NCI-H2107 treated with DMSO at 0.1 percent for 48 hours (cell line): ENCODE results near the gene NAT10.

Experiments used
- DNase-seq: peaks from one replicate; lab custom pipeline; 2025; ENCODE audit not compliant: unreplicated experiment; lab: John Stamatoyannopoulos, UW

NAT10 gene

DNA sequence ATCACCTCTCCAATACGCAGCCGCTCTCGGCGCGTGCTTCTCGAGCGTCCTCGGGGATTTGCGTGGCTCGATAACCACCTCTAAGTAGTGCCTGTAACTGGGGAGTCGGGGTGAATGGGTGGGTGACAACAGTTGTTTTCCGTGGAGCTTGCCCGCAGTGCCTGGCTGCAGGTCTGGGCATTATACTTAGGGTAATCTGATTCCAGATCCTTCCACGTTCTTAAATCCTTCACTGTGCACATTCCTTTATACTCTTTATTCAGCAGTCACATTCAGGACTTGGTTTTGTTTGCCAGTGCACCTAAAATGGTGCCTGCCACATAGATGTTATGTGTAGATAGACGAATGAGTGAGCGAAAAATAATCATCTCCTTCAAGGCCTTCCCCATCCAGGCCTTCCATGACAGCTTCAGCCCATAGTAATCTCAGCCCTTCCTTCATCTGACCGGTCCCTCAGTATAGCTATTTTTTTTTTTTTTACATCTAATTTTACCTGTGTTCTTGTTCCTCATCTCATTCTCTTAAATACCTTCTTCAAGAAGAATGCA, 602 bp downstream of the NAT10 start:
- no peak for DNase-seq

DNA sequence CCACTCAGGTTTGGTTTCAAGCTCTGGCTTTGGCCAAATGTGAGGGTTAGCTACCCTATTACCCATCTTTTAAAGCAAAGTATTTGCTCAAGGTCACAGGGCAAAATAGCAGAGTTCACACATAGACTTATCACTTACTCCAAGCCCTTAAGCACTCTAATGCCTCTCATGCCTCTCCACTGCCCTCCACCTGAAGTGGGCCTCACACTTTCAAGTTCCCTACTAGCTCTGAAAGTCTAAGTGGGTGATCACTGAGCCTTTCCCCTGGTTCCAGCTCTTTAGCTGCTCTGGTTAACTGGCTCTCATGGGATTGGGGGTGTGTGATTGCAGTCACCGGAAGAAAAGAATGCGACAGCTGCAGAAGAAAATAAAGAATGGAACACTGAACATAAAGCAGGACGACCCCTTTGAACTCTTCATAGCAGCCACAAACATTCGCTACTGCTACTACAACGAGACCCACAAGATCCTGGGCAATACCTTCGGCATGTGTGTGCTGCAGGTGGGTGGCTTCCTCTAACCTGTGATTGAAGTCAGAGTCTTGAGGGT, 6.4 kb downstream of the NAT10 start:
- no peak for DNase-seq

DNA sequence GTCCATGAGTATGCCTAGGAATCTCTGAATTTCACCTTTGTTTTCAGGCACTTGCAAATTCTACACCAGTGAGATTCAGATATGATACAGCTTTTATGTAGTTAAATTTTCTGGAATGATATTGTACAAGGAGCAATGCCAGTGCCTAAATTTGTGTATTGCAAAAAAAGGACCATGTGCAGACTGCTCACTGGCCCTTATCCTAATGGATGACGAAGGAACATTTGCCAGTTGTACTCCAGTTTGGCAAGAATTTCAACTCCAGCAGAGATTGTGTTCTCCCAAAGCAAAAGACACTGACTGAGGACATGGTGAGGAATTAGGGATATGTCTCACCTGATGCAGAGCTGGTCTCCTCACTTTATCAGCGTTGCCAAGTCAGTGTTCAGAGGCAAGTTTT, 8.6 kb downstream of the NAT10 start:
- DNase-seq: no peak

DNA sequence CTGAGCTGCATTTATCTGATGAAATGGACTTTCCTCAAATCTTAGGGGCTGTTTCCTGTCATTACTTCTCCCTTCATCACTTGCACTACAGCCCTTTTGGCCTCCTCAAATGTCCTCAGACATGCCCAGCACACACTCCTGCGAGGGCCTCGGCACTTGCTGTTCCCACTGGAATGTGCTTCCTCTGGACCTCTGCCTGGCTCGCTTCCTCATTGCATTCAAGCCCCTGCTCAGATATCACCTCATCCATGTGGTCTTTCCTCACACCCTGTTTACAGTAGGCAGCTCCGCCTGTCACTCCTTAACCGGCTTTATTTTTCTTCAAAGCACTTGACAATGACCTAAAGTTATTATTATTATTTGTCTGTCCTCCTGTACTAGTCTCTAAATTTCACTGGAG, 9.0 kb downstream of the NAT10 start:
- no peak for DNase-seq

DNA sequence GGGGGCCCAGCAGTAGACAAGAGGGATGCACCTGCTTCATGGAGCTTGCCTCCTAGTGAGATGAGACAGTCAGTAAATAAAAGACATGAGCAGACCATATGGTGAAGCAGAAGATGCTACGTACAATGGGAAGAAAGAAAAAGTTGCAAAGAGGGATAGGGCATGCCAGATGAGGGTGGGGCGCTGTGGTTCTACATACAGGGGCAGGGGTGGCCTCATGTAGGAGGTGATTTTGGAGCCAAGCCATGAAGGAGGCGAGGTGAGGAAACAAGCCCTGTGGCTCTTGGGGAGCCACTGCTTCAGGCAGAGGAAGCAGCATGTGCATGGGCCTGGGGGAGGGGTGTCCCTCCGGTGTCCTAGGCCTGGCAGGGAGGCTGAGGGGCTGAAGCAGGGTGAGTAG, 15.2 kb downstream of the NAT10 start:
- no peak for DNase-seq

DNA sequence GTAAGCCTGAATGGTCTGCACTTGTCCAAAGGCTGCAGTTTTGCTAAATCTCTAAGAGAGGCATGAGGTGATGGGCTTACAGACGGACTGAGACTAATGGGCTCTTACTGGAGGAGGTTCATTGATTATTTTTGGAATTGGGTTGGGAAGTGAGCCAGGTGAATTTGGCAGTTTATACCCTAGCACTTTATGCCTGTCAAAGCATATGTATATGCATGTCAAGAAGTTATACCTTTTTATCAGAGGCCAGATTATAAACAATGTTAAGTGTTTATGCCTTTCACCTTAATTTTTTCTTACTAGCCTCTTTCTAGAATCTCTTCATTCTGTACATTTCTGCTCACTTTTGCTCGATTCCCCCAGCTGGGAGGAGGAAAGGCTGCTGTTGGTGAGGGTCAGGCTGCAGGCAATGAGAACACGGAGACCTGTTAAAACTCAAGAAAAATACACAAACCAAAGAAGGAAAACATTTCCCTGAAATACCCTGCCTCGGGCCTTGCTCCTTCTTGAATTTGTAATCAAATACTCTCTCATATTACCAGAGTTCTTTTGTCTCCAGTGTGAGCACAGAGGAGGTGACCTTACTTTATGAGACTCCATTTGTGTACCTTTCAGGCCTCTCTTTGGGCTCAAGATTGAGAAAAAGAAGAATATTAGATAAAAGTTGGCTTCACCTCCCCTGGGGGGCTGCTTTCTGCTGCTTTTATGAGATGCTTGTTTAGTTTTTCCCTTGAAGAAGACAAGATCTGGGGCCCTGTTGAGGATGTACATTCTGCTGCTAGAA, 19.6 kb downstream of the NAT10 start:
- no peak for DNase-seq

DNA sequence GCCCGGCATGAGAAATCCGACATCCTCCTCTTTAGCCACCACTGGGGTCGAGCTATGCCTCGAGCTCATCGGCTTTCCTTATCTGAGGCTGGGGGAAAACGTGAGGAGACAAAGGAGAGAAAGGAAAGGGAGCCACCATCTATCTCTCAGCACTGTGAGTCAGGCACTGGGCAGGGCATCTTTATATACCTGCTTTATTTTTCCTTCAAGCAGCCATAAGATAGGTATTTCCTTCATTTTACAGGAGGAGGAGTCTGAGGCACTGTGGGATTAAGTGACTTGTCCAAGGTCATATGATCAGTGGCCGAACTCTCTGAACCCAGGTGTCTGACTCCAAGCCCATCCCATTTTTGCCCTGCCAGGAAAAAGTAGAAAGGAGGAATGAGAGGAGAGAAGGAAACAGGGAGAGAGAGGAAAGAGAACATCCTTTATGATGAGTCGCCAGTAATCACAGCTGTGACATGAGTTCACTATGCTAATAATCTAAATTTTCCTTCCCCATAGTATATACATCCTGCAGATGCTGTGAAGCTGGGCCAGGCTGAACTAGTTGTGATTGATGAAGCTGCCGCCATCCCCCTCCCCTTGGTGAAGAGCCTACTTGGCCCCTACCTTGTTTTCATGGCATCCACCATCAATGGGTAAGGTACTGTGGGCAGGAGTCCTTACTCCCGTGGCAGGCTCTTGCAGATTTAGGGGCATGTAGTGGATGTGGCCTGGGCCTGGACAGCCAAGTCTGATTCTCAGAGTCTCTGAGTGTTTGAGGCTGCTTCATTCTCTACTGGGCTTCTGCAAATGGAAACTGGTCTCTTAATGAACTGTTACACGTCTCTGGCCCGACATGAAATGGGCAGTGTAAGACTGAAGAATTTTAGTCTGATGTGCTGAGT, 21.8 kb downstream of the NAT10 start:
- DNase-seq: no peak

DNA sequence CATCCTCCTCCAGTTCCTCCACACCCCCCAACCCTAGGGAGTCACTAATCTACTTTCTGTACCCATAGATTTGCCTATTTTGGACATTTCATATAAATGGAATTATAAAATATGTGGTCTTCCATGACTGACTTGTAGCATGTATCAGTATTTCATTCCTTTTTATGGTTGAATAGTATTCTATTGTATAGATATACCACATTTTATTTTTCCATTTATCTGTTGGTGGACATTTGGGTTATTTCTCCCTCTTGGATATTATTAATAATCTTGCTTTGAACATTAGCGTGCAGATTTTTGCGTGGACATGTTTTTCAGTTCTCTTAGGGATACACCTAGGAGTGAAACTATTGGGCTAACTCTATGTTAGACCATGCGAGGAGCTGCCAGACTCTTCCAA, 23.4 kb downstream of the NAT10 start:
- DNase-seq: no peak

DNA sequence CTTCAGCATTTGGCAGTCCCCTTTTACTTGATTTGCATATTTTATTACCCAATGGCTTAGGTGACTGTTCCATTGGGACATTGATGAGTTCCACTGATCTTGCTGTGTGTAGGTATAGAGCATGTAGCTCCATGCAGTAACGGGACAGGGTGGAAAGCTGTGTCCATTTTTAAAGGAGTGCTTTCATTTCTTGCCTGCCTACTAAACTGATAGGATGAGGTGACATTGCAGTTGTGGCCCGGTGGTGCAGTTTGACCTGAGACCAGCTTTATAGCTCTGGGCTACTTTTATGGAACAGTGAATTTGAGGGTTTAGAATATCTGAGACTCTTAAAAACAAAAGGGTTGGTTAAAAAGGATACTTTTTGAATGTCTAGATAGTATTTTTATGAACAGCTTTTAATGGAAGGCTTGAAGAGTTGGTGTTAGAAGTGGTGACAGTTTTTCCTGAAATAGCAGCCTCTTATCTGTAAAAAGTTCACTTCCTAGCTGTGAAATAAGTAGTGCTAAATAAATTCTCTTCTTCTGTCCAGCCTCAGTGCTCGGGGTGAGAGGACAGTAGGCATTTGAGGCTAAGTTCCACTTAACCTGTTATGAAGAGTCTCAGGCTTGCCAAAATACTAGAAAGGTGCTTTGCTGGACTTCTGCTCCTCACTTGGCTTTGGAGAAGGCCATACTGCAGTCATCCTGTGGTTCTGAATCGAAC, 27.0 kb downstream of the NAT10 start:
- DNase-seq: no peak

DNA sequence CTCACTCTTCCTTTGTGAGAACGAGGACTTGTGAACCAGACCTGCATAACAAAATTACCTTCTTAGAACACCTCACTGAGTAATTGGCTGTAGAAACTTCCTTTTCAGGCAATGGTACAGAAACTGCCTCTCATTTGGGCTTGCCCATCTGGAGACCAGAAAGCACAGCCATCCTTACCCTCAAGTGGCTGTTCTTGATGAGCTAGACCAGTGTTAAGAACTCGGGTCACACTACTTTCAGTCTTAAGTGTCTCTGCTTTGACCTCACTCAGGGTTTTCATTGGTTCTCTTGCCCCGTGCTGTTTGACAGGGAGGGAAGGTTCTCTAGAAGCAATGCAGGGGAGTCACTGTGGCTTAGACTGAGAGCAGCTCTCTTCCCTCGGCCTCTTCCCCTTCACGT, 29.3 kb downstream of the NAT10 start:
- no peak for DNase-seq

DNA sequence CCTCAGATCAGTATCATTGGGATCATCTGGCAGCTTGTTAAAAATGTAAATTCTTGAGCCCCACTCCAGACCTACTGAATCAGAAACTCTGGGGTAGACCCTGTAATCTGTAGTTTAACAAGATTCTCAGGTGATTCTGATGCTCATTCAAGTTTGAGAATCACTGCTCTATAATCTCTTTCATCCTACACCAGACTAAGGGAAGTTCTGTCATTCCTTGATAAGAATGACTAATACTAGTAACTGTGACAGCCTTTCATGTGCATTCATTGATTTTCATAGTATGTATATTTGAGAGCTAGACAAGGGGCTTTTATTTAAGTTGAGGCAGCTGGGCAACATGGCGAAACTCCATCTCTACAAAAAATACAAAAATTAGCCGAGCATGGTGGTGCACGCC, 30.0 kb downstream of the NAT10 start:
- DNase-seq: no peak

DNA sequence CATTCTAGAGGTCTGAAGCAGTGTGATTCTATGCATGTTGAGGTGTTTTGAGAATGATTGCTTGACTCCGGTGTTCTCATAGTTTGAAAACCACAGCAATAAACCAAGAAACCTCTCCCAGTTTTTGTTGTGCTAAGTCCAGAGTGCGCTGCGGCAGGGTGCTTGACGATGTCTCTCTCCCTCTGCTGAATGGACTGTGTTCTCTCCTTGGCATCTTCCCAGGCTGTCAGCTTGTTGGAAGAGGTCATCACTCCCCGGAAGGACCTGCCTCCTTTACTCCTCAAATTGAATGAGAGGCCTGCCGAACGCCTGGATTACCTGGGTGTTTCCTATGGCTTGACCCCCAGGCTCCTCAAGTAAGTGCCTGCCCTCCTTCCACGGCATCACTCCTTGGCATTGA, 31.0 kb downstream of the NAT10 start:
- no peak for DNase-seq

DNA sequence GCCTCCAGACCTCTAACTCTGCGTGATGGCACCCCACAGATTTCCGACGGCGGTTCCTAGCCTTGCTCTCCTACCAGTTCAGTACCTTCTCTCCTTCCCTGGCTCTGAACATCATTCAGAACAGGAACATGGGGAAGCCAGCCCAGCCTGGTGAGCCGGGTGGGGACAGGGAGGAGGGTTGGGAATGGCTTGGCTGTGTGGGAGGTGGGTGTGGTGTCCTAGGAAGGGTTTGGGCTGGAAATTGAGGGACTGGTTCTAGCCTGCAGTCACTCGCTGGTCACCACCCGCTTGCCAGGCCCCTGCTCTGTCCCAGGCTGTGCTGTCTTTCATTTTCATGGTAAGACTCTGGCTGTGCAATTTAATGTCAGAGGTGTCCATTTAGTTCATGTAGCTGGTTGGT, 33.9 kb downstream of the NAT10 start:
- no peak for DNase-seq

DNA sequence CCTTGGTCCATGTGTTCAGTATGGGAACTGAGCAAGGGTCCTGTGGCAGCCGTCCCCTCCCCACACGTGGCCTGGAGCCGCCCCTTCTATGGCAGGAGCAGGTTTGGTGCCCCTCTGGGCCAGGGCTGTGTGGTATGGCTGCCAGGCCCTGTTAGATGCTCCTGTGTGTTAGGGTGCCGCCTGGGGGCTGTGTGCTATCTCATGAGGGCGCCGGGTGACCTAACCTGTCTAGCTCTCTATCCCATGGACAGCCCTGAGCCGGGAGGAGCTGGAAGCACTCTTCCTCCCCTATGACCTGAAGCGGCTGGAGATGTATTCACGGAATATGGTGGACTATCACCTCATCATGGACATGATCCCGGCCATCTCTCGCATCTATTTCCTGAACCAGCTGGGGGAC, 34.7 kb downstream of the NAT10 start:
- no peak for DNase-seq

DNA sequence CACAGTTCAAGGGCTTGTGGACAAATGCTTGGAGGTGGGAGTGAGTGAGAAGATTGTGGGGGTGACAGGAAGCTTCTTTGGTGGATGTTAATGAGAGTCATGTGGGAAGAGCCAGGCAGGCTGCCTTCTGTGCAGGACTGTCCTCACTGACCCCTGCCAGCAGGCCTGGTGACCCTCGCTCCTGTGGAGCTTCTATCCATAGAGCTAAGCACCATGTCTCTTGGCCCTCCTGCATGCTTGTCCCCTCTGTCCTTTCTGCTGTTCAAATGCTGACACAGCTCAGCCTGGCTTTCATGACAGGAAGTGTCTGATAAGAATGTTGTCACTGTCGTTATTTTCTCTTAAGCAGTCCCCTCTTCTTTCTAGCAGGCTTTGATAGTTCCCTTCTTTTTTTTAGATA, 37.6 kb downstream of the NAT10 start:
- no peak for DNase-seq

DNA sequence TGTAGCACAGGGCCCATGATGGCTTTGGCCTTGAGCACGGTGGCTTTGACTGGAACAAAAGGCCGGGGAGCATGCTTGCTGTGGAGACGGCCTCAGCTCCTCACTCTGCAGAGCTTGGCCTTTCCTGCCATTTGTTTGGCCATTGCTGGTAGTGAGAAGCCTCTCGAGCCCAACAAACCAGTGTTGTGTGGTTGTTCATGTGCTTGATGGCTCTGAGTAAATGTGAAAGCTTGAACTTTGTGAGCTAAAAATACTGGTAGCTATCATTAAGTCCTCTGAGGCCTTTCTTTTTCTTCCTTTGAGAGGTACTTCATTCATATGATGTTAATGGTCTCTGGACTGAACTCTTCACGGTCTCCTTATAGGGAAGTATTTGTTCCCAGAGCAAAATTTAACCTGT, 39.6 kb downstream of the NAT10 start:
- no peak for DNase-seq

DNA sequence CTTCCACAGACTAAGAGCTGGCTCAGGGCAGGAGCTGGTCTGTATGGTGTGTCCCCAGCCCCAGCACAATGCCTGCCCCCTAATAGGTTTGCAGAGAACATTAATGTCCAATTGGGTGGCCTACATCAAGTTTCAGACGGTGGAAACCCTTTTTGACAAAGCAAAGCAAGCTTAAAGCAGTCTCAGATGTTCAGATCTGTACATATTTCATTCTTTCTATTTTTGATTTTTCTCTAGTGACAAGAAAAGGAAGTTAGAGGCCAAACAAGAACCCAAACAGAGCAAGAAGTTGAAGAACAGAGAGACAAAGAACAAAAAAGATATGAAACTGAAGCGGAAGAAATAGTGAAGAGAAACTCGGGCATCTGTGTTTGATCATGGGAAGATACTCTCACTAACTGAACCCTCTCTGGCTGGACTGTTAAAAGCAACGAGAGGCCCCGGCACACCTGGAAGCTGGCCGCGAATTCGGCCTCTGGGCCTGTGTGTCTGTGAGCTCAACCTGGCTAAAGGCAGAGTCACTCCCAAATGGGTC, 40.5 kb downstream of the NAT10 start:
- DNase-seq: no peak

DNA sequence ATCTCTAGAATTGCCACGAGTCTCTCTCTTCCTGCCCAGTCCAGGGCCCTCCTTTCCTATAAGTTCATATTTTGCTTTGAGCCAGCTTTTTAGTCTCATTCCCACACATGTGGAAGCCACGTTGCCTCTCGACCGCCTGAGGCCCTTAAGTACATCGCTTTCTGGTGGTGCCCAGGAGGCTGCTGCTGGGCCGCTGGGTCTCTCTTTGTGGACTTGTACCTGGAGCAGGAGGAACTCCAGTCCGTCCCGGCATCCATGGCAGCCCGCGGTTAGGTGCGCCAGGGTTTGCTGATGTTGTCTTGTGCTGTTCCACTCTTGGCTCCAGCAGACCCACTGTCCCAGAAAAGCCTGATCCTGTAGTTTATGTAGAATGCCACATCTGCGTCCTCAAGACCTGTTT, 41.0 kb downstream of the NAT10 start:
- DNase-seq: no peak

DNA sequence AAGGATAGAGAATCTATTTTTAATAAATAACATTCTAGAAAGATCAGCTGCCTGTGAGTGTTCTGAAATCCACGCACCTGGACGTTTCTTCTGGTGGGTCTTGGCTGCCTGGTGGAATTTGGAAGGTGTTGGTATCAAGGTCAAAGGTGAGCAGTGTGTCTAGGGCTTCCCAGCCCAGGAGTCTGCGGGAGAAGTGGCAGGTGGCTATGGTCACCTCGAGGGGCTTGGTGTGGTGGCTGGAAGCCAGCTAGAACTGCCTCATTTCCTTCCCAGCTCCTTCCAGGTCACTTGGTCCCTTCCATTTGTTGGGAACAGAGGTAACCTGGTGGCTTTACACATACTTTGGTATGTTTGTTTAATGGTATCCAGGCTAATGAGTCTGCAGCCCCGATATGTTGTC, 41.4 kb downstream of the NAT10 start:
- no peak for DNase-seq

DNA sequence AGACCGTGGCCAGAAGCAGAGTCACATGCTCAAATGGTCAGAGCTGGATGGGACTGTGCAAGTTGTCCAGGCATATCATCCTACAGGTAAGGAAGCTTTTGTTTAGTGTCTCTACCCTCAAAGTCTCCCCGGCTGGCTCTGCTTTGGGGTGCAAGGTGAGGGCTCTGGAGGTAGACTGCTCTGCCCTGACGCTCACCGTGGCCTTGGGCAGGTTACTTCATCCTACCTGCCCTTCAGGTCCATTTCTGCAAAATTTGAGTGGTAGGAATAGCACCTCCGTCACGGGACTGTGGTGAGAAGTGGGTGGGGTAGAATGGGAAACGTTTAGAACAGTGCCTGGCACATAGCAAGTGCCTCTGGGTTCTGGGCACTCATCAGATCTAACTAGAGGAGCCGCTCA, 42.2 kb downstream of the NAT10 start:
- DNase-seq: no peak
